ENCODE results near the gene GLB1L2.
"Not testable (repeated sequence)": the region's sequence is repeated elsewhere in the genome, so short reads cannot be mapped to it uniquely, and the experiment has no call there.

GLB1L2 gene, protein sequence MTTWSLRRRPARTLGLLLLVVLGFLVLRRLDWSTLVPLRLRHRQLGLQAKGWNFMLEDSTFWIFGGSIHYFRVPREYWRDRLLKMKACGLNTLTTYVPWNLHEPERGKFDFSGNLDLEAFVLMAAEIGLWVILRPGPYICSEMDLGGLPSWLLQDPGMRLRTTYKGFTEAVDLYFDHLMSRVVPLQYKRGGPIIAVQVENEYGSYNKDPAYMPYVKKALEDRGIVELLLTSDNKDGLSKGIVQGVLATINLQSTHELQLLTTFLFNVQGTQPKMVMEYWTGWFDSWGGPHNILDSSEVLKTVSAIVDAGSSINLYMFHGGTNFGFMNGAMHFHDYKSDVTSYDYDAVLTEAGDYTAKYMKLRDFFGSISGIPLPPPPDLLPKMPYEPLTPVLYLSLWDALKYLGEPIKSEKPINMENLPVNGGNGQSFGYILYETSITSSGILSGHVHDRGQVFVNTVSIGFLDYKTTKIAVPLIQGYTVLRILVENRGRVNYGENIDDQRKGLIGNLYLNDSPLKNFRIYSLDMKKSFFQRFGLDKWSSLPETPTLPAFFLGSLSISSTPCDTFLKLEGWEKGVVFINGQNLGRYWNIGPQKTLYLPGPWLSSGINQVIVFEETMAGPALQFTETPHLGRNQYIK

GRCh38 chr11:134331354-134332188 lies at the start of gene GLB1L2:
TSS of gene GLB1L2 (plus strand) at chr11:134331988. CDS start at chr11:134332062, 74 bp downstream.
- no peak for FAIRE-seq
- peak; percentile 74 for DNase-seq (ENCODE audit: insufficient read length, low spot score)

GRCh38 chr11:134282121-134283045 lies 49.4 kb upstream of the GLB1L2 start:
- DNase-seq (ENCODE audit: insufficient read length, low spot score) (no peak), FAIRE-seq (no peak)

DNA sequence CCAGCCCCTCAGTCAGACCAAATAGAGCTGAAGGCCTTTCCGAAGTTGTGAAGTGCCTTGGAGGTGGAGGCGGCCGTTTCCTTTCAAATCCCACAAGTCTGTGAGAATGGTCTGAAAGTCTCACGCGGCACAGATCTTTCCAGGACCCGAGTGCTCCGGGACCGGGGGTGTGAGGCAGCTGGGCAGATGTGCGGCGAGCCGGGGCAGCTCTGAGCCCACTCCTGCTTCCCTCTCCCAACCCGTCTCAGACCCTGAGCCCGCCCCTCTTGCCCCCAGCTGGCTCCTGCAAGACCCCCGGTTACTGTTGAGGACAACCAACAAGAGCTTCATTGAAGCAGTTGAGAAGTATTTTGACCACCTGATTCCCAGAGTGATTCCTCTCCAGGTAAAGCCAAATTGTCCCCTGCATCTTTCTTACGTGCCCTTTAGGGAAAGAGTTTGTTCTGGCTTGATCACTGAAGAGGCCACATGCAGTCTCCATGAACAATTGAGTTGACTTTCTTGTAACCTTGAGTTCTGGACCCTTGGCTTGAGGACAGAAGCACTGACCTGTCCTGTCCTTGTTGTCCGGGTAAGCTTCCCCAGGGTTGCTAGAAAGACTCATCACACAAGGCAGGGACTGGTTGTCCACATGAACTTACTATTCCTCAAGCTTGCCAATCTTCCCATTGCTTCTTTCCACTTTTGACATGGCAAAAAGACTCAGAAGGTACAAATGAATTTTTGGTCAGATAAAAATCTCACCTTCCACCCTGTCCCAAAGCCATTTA lies 48.1 kb upstream of the GLB1L2 start:
- FAIRE-seq (no peak), DNase-seq (ENCODE audit: insufficient read length, low spot score) (no peak)

DNA sequence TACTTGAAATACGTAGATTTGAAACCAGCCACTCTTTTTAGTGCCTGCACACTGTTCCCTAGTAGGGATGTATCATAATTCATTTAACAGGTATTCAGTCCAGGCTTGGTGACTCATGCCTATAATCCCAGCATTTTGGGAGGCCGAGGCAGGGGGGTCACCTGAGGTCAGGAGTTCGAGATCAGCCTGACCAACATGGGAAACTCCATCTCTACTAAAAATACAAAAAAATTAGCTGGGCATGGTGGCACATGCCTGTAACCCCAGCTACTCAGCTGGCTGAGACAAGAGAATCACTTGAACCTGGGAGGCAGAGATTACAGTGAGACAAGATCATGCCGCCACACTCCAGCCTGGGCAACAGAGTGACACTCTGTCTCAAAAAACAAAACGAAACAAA lies 47.4 kb upstream of the GLB1L2 start:
- not testable (repeated sequence) for FAIRE-seq; DNase-seq (ENCODE audit: insufficient read length, low spot score)

- FAIRE-seq, result no peak
- DNase-seq (ENCODE audit: insufficient read length, low spot score), result no peak
Measured at GRCh38 chr11:134287561-134287960, 44.2 kb upstream of the GLB1L2 start.

DNA sequence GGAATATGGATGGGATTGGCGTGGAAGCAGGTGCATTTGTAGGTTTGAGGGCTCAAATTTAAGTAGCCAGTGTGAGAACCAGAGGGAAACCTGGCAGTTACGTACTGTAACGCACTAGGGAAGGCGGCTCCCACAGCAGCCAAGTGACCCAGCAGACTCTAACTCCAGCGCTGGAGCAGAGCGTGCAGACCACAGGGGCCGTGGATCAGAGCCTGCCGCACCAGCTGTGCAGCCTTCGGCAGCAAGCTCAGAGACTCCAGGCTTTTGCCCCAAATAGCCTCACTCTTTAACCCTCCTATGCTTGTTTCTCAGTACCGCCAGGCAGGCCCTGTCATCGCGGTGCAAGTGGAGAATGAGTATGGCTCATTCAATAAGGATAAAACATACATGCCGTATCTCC lies 43.3 kb upstream of the GLB1L2 start:
- DNase-seq (ENCODE audit: insufficient read length, low spot score), result no peak
- no peak for FAIRE-seq

DNA sequence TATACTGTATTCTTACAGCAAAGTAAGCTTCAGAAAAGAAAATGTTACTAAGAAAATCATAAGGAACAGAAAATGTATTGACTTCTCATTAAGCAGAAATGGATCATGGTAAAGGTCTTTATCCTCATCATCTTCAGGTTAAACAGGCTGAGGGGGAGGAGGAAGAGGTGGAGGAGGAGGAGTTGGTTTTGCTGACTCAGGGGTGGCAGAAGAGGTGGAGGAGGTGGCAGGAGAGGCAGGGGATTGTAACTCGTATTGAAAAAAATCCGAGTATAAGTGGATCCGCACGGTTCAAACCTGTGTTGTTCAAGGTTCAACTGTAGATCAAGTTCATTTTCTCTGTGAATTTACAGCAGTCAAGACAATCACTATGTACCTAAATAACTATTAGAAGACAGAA lies 42.6 kb upstream of the GLB1L2 start:
- no peak for FAIRE-seq
- no peak for DNase-seq (ENCODE audit: insufficient read length, low spot score)

- no peak for DNase-seq (ENCODE audit: insufficient read length, low spot score)
- FAIRE-seq, result no peak
Measured at GRCh38 chr11:134289789-134290188, 42.0 kb upstream of the GLB1L2 start.

GRCh38 chr11:134290646-134291045 lies 41.1 kb upstream of the GLB1L2 start:
- no peak for FAIRE-seq

GRCh38 chr11:134291196-134291595 lies 40.6 kb upstream of the GLB1L2 start:
- no peak for DNase-seq (ENCODE audit: insufficient read length, low spot score)
- no peak for FAIRE-seq

More at GRCh38 chr11:134290646-134291045, 41.1 kb upstream of the GLB1L2 start:
- DNase-seq (ENCODE audit: insufficient read length, low spot score), result no peak

DNA sequence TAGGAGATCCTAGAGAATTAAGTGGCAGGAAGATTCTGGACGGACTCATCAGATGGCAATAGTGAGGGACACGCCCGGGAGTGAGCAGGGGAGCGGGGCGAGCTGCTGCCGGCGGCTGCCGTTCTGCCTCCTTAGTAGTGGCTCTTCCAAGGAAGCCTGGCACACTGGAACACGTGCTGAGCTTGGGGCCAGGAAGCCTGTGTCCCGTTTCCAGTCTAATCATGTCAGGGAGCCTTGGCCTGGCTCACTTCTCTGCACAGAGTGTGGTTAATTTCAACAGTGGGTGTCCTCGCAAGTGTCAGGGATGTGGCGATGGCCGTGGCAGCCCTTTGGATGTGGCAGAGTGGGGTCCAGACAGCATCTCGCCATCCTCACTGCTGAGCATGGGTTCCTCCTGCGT lies 39.1 kb upstream of the GLB1L2 start:
- no peak for DNase-seq (ENCODE audit: insufficient read length, low spot score)
- FAIRE-seq, result no peak

DNA sequence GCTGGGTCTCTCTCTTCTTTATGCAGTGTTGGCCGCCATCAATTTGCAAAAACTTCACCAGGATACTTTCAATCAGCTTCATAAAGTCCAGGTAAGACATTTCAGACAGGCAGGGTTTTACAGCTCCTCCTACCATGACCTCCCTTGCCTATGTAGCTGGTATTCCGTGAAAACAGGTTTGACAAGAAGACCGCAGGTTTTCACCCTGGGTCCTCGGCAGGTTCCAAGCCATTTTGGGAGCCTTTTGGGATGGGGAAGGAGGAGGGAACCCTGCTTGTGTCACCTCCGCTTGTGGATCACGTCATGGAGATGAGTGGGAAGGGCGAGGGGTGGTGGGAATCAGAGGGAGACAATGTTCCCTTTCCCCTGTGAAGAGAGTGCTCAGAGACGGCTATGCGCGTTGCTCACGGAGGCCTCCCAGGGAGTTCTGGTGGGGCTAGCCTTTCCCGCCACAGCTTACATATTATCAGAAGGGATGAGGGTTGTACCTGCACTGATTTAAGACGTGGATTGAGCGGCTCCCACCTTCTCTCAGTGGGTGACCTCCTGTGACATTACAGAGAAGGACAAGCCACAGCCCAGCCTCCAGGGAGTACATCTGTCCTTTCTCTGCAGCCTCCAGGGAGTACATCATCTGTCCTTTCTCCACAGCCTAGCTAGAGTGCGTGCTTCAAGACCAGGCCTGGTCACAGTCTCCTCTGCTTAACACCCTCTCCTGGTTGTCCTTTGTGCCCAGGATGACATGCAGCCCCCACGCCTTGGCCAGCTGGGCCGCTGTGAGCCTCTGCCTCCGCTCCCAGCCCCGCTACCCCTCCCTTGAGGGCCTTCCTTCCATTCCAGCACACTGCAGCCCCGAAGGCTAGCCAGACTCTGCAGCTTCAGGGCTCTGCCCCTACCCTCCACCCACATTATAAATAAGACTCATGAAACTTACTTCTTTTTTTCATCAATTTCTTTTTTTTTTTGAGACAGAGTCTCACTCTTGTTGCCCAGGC lies 38.4 kb upstream of the GLB1L2 start:
- DNase-seq (ENCODE audit: insufficient read length, low spot score) (no peak), FAIRE-seq (no peak)

GRCh38 chr11:134294664-134295063 lies 37.1 kb upstream of the GLB1L2 start:
- no peak for FAIRE-seq
- DNase-seq (ENCODE audit: insufficient read length, low spot score), result no peak

DNA sequence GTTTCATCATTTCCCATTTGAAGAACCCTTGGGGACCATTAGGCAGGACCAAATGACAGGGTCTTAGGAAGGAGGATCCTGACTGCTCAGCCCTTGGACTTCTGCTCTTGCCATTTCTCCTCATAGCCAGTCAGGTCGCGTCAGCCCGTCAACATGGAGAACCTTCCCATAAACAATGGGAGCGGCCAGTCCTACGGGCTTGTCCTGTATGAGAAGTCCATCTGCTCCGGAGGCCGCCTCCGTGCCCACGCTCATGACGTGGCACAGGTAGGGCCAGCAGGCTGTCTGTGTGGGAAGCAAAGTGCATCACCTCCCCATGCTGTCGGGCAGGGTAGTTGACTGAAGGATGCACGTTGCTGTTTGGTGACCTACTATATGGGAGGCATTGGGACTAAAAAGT lies 19.6 kb upstream of the GLB1L2 start:
- FAIRE-seq (no peak), DNase-seq (ENCODE audit: insufficient read length, low spot score) (no peak)

GRCh38 chr11:134312807-134313206 lies 19.0 kb upstream of the GLB1L2 start:
- DNase-seq (ENCODE audit: insufficient read length, low spot score), result no peak
- no peak for FAIRE-seq

DNA sequence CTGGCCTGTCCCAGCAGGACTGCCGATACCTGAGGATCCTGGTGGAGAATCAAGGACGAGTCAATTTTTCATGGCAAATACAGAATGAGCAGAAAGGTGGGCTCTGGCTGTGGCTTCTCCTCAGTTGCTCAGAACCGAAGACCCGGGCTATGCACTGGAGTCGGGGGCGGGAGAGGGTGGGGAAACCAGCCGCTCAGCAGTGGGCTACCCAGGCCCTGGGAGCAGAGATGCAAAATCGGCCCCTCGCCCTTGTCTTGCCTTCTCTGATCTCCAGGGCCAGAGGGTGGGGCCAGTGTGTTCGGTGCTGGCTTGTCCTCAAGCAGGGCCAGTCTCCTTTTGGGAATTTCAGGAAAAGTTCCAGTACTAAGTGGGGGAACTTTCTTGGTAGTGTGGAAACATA lies 18.4 kb upstream of the GLB1L2 start:
- DNase-seq (ENCODE audit: insufficient read length, low spot score), result no peak
- FAIRE-seq, result no peak

GRCh38 chr11:134313821-134314607 lies 17.8 kb upstream of the GLB1L2 start:
- no peak for DNase-seq (ENCODE audit: insufficient read length, low spot score)
- no peak for FAIRE-seq

- FAIRE-seq (no peak), DNase-seq (ENCODE audit: insufficient read length, low spot score) (no peak)
Measured at GRCh38 chr11:134317103-134317502, 14.7 kb upstream of the GLB1L2 start.

Measured in GM19239 (cell line).